ENCODE results near the gene NAV1. TPM values are rescaled to one million over a fixed set of nuclear protein-coding genes. Genes with fewer than 3 reads are reported as not detected.
A peak's percentile ranks its signal among the peaks of the same experiment; 100 is the strongest.

The NAV1 gene
- total and polyA plus RNA-seq, 2 donors, result 19.0 to 27.5 TPM

DNA sequence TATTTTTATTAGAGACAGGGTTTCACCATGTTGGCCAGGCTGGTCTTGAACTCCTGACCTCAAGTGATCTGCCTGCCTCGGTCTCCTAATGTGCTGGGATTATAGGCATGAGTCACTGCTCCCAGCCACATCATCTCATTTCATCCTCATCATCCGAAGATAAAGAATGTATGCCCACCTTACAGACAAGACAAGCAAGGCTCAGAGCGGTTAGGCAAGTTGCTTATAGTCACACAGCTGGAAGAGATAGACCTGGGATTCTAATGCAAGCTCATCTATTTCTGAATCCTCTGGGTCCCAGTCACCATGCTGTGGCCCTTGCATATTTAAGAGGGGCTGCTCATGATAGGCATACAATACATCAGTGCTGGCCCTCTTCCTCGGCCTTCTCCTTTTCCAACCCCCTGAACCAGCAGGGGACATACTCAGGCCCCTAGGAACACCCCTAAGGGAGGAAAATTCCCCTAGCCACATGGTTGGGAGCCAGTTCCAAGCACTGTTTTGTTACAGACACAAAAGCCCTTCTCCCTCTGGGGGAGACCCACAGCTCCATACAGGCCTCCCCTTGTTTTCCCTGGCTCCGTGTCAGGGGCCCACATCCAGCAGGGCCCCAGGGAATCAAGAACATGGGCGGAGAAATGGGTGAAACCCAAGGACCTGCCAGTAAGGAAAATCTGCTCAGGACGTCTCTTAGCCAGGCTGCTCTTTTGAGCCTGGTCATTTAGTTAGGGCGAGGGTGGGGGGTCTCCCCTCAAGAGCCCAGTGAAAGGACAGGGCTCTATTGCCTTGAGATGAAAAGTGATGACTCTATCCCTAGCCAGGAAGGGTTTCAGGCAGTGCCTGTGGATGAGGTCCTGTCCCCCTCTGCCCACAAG, 38.9 kb upstream of the NAV1 start:
- no peak for DNase-seq (ENCODE audit: extremely low spot score)
- H3K4me1 ChIP-seq (ENCODE audit: insufficient read depth), result no peaks in the 10 kb centered on the region
- H3K27ac ChIP-seq (ENCODE audit: low read depth), result peak overlapping the region; percentile 79
- 53% methylated on average over 8 of the region's 8 CpGs for WGBS
- no peaks in the 10 kb centered on the region for H3K36me3 ChIP-seq (ENCODE audit: insufficient read depth)
- no peak overlapping the region for H3K4me3 ChIP-seq (ENCODE audit: low read depth, low read length)

DNA sequence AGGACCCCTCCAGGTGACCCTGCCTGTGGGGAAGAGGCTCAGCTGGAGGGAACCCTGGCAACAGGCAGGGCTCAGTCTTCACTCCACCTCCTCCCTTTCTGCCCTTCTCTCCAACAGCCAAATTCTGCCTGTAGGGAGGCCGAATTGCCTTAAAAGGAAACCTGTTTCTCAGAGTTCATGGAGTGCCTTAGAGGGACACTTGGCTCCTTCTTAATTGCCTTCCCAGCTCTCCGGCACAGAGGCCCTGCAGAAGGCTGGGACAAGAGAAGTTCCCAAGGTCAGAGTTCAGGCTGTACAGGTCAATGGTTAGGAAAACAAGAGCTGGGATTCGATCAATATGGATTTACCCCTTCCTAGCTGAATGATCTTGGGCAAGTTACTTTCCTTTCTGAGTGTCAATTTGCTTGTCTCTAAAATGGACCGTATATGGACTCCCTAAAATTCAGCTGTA, 38.2 kb upstream of the NAV1 start:
- 31% methylated on average over 4 of the region's 4 CpGs for WGBS

DNA sequence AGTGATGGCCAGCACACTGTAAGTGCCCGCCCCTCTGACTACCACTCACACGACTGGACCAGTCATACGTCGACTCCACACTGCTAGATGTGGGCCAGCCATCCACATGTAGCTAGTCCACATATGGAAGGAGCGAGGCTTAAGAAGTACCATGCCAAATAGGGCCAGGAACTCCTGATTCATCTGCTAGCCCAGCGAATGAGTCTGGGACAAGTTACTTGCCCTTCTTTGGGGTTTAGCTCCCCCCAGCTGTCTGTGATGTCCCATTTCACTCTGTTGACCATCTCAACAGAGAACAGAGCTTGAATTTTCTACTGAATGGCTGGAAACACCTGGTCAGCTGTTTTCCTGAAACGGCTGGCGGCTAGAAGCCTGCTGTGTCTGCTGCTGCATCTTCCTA, 37.8 kb upstream of the NAV1 start:
- Histone ChIP-seq H3K36me3 (ENCODE audit: insufficient read depth) (no peaks in the 10 kb centered on the region), H3K4me3 (ENCODE audit: low read depth, low read length) (no peak overlapping the region), H3K27ac (ENCODE audit: low read depth) (peak overlapping the region; percentile 3), H3K4me1 (ENCODE audit: insufficient read depth) (no peaks in the 10 kb centered on the region)
- WGBS, result 60% methylated on average over 8 of the region's 8 CpGs
- DNase-seq (ENCODE audit: extremely low spot score), result no peak

More for the DNA sequence above, 38.2 kb upstream of the NAV1 start:
- no peaks in the 10 kb centered on the region for H3K4me1 ChIP-seq (ENCODE audit: insufficient read depth)
- H3K4me3 ChIP-seq (ENCODE audit: low read depth, low read length), result no peak overlapping the region
- H3K36me3 ChIP-seq (ENCODE audit: insufficient read depth), result no peaks in the 10 kb centered on the region
- no peak for DNase-seq (ENCODE audit: extremely low spot score)
- peak overlapping the region; percentile 79 for H3K27ac ChIP-seq (ENCODE audit: low read depth)

DNA sequence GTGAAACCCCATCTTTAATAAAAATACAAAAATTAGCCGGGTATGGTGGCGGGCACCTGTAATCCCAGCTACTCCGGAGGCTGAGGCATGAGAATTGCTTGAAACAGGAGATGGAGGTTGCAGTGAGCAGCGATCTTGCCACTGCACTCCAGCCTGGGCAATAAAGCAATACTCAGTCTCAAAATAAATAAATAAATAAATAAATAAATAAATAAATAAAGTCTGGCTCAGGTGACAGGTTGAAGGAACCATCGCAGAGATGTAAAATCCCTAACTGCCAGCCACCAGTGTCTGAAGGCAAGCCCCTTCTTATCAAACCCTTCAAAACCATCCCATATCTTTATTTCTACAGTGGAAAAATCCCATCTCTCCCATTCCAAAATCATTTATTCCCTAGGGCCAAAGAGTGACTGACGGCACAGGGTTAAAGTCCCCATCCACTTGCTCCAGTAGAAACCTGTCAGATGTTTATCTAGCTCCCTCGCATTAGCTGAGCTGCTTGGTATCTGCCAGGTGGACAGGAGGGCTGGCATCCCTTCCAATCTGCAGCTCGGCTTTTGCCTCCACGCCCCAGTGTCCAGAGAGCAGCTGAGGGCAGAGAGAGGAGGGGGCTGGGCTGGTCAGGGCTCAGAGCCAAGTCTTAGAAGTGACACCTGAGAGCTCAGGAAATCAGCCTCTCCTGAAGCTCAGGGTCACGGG, 37.0 kb upstream of the NAV1 start:
- 59% methylated on average over 10 of the region's 10 CpGs for WGBS
- Histone ChIP-seq H3K27ac (ENCODE audit: low read depth) (peak overlapping the region; percentile 53), H3K4me1 (ENCODE audit: insufficient read depth) (no peaks in the 10 kb centered on the region), H3K36me3 (ENCODE audit: insufficient read depth) (no peaks in the 10 kb centered on the region), H3K4me3 (ENCODE audit: low read depth, low read length) (no peak overlapping the region)
- no peak for DNase-seq (ENCODE audit: extremely low spot score)

DNA sequence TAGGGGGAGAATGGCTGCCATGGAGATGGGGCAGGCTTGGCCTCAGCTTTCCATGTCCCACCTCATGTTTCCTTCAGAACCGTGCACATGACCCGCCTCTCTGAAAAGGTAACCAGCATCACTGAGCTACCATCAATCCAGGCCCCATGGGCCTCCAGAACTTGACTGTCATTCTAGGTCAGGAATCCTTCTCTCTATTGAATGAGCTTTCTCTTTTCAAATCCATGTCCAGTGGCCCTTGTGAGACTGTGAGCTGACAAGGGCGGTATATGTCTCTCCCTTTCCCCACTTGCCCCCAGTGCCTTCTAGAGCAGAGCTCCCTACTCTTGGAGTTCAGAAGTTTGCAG, 36.4 kb upstream of the NAV1 start:
- DNase-seq (ENCODE audit: extremely low spot score), result no peak
- Histone ChIP-seq H3K27ac (ENCODE audit: low read depth) (peak overlapping the region; percentile 53), H3K36me3 (ENCODE audit: insufficient read depth) (no peaks in the 10 kb centered on the region), H3K4me1 (ENCODE audit: insufficient read depth) (no peaks in the 10 kb centered on the region), H3K4me3 (ENCODE audit: low read depth, low read length) (no peak overlapping the region)
- 67% methylated on average over 3 of the region's 3 CpGs for WGBS

DNA sequence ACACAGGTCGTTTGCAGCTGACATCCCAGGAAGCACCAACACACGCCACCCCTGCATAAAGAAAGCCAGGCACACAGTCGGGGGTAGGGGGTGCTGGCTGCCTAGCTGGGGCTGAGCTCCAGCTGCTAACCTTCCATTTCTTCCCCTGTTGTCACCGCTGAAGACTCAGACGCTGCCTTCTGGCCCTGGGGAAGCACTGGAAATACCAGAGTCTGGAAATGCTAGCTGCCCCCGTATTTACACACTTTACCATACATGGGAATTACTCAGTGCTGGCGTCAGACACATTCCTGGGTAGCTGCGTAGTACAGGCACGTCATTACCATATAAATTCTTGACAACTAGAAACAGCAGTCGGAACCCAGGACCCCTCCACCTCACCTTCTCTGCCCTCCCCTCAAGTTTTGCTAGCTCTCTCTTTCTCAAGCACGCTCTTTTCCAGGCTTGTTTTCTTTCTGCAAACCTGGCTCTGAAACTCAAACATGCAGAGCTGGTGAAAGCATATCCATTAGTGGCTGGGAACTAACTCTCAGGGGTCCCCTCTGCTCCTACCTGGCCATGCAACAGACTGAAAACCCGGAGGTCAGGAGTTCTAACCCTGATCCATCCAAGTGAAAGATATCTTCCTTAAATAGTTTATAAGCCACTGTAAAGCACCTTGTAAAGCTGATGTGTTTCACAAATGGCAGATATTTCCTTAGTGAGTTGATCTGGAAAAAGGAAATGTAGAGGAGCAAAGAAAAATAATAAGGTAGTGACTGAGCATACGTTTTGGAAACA, 35.3 kb upstream of the NAV1 start:
- 24% methylated on average over 13 of the region's 13 CpGs for WGBS
- Histone ChIP-seq H3K4me1 (ENCODE audit: insufficient read depth) (no peaks in the 10 kb centered on the region), H3K36me3 (ENCODE audit: insufficient read depth) (no peaks in the 10 kb centered on the region), H3K4me3 (ENCODE audit: low read depth, low read length) (no peak overlapping the region), H3K27ac (ENCODE audit: low read depth) (peak overlapping the region; percentile 74)
- peak; percentile 89 for DNase-seq (ENCODE audit: extremely low spot score)

DNA sequence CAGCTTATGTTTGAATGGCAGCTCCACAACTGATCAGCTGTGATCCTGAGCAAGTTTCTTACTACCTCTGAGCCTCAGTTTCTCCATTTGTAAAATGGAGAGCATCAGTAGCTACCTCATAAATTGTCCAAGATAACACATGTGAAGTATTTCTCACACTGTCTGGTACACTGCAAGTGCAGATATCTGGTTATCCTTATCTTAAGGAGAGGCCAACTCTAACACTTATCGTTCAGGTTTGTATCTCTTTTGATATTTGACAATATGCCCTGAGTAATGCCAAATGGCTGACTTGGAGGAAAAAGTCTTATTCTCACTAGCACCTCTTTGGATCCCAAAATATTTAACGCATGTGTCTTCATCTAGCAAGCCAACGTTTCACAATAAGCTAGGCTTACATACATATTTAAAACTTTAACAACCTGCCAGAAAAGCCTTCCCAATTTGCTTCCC, 34.7 kb upstream of the NAV1 start:
- DNase-seq (ENCODE audit: extremely low spot score), result no peak
- Histone ChIP-seq H3K4me1 (ENCODE audit: insufficient read depth) (no peaks in the 10 kb centered on the region), H3K4me3 (ENCODE audit: low read depth, low read length) (no peak overlapping the region), H3K36me3 (ENCODE audit: insufficient read depth) (no peaks in the 10 kb centered on the region), H3K27ac (ENCODE audit: low read depth) (peak overlapping the region; percentile 74)
- 32% methylated on average over 3 of the region's 3 CpGs for WGBS

DNA sequence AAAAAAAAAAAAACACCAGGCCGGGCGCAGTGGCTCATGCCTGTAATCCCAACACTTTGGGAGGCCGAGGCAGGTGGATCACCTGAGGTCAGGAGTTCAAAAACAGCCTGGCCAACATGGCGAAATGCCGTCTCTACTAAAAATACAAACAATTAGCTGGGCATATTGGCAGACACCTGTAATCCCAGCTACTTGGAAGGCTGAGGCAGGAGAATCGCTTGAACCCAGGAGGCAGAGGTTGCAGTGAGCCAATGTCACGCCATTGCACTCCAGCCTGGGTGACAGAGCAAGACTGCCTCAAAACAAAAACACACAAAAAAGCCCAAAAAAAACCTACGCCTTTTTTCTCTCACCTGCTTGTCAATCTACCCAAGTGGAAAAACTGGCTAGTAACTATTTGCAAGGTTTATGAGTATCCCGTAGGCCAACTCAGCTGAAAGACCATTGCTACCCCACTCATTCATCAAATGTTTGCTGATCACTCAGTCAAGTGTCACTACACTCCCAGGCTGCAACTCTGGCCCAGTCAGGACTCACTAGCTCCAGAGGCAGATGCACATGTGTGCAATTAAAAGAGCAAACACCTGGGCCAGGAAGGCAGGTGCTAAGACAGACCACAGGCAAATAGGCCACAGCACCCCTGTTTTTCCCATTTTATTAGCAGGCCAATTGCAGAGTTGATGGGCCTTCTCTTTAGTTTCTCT, 34.0 kb upstream of the NAV1 start:
- Histone ChIP-seq H3K27ac (ENCODE audit: low read depth) (peak overlapping the region; percentile 30), H3K36me3 (ENCODE audit: insufficient read depth) (no peaks in the 10 kb centered on the region), H3K4me1 (ENCODE audit: insufficient read depth) (no peaks in the 10 kb centered on the region), H3K4me3 (ENCODE audit: low read depth, low read length) (peak overlapping the region; percentile 67)
- DNase-seq (ENCODE audit: extremely low spot score), result no peak
- WGBS, result 64% methylated on average over 9 of the region's 9 CpGs

DNA sequence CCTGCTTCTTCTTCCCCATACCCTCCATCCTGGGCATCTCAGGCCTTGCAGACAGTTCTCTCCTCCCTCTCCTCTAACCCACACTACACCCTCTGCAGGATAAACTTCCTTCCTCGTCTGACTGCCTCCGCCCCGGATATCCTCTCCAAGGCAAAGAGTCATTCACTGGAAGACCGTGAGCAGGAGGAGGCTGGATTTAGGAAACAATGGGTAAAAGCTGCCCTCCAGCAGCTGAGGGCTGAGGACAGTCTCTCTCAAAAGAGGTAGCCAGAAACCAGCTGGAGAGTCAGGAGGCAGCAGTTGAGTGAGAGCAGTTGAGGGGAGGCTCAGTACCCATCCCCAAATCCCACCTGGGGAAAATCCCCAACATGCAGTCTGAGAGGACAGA, 33.4 kb upstream of the NAV1 start:
- WGBS, result 16% methylated on average over 4 of the region's 4 CpGs
- H3K27ac ChIP-seq (ENCODE audit: low read depth), result peak overlapping the region; percentile 75
- peak overlapping the region; percentile 67 for H3K4me3 ChIP-seq (ENCODE audit: low read depth, low read length)
- no peaks in the 10 kb centered on the region for H3K4me1 ChIP-seq (ENCODE audit: insufficient read depth)
- no peak for DNase-seq (ENCODE audit: extremely low spot score)
- H3K36me3 ChIP-seq (ENCODE audit: insufficient read depth), result no peaks in the 10 kb centered on the region

DNA sequence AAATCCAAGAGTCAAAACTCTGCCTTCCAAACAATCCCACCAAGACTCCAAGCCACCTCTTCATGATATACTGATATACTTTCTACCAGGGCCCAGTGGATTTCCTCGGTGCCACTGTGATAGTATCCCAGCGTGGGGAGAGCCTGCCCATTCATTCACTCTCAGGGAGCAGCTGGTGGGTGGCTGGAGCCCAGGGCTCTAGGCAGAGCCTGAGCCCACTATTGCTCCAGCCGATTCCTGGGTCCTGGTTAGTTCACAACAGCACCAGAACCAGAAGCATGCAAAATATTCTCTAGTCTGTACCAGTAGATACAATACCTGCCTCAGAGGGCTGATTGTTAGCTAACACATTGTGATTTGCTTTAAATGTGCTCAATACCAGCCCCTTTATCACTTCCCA, 32.8 kb upstream of the NAV1 start:
- DNase-seq (ENCODE audit: extremely low spot score), result no peak

DNA sequence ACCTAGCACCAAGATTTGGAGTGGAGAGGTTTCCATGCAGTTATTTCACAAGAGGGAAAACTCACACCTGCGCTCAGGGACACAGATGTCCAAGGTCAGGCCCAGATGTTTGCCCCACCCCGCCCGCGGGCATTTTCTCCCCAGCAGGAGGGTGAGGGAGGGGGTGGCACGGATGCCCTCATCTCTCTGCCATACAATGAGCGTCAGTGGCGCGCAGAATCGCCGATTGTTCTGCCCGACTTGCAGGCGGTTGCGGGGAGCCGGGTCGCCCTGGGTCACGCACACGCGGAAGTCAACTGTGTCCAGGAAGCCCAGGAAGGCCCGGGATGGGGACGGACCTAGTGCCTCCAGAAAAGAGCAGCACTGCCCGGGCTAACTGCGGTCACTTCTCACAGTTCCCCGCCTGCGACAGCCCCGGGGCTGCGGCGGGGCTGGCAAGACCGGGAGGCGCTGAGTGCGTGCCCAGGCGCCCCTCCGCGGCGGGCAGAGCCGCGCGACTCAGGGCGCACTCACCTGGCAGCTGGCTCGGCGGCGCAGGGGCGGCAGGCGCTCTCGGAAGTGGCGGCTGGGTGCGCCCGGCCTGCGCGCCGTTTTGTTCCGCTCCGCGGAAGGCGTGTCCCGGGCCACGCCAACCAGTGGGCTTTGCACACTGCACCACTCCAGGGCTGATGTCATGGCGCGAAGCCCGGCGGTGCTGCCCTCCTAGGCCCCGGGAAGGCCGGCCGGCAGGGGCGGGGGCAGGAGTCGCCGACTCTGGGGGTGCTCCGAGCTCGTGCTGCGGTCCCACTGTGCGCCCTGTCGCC, 32.2 kb upstream of the NAV1 start, which contains the start of gene CSRP1:
TSS of gene CSRP1 (minus strand) at position 567 of the 803 bp plus-strand sequence. CDS start 10,820 bp downstream, outside the sequence.
- no peaks in the 10 kb centered on the region for H3K4me1 ChIP-seq (ENCODE audit: insufficient read depth)
- WGBS, result 2% methylated on average over 71 of the region's 71 CpGs

More for the DNA sequence above, 32.8 kb upstream of the NAV1 start:
- WGBS, result 36% methylated on average over 3 of the region's 3 CpGs
- Histone ChIP-seq H3K4me3 (ENCODE audit: low read depth, low read length) (peak overlapping the region; percentile 67), H3K27ac (ENCODE audit: low read depth) (peak overlapping the region; percentile 75), H3K36me3 (ENCODE audit: insufficient read depth) (no peaks in the 10 kb centered on the region), H3K4me1 (ENCODE audit: insufficient read depth) (no peaks in the 10 kb centered on the region)

DNA sequence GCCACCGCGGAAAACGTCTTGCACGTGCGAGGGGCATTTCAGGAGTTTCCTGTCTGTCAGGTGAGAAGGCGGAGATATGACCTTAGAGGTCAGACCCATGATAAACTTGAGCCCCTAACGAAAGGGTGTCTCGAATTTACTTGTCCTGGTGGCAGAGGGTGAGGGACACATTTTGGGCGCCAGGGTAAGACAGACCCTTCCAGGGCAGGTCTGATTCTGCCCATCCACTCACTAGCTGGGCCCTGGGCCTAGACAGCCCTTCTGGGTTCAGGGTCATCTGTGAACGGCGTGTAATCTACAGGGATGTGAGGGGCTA, 31.6 kb upstream of the NAV1 start:
- Histone ChIP-seq H3K4me3 (ENCODE audit: low read depth, low read length) (peak overlapping the region; percentile 67), H3K4me1 (ENCODE audit: insufficient read depth) (no peaks in the 10 kb centered on the region), H3K36me3 (ENCODE audit: insufficient read depth) (no peaks in the 10 kb centered on the region), H3K27ac (ENCODE audit: low read depth) (peak overlapping the region; percentile 87)
- DNase-seq (ENCODE audit: extremely low spot score), result no peak
- 31% methylated on average over 11 of the region's 11 CpGs for WGBS

More for the DNA sequence above, 32.2 kb upstream of the NAV1 start, which contains the start of gene CSRP1:
- DNase-seq (ENCODE audit: extremely low spot score), result no peak
- no peaks in the 10 kb centered on the region for H3K36me3 ChIP-seq (ENCODE audit: insufficient read depth)
- peak within 1 kb of the TSS; percentile 67 for H3K4me3 ChIP-seq (ENCODE audit: low read depth, low read length)
- H3K27ac ChIP-seq (ENCODE audit: low read depth), result peak within 1 kb of the TSS; percentile 87
